ENCODE results near the gene CHRD. TPM values are rescaled to one million over a fixed set of nuclear protein-coding genes. Genes with fewer than 3 reads are reported as not detected.

Gene CHRD
- total and polyA plus RNA-seq, 9 of the 15 experiments (the other 6 are each of a cell fraction or from before 2014, with no cell fraction given): 0.11 to 1.3 (median 0.59) TPM; not detected in 3

DNA sequence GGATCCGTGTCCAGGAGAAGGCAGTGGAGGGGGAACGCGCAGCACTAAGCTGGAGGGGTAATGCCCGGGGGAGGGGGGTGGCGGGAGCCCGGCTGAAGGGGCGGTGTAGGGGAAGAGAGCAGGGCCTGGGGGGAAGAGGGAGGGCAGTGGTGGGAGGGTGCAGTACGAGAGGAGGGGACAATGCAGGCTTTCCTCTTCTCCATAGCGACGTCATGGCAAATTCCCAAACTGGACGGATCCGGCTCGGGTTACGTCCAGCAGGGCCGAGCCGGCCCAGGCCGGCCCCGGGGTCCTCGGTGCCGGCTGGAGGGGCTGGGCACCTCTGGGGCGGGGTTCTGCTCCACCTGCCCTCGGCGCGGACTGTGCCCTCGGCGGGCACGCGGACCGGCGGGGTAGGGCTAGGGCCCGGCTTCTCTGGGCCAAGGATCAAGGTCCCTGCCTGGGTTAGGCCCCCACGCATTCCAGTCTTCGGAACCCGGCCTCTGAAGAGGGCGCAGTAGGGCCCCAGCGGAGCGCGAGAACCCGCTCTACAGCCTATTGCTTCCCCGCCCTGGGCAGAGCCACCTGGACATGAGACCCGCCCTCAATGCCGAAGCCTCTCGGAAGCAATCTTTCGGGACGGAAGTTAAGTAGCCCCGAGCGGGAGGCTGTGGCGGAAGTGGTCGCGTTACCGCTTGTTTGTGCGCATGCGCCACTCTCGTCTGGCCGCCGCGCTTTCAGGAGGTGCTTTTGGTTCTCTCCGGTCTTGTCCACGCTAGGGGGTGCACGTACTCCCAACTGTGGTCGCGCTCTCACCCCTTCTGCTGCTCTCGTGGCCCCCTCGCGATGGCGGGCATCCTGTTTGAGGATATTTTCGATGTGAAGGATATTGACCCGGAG lies 16.9 kb upstream of the CHRD start (continued):
- TF ChIP-seq, protein P1, sequence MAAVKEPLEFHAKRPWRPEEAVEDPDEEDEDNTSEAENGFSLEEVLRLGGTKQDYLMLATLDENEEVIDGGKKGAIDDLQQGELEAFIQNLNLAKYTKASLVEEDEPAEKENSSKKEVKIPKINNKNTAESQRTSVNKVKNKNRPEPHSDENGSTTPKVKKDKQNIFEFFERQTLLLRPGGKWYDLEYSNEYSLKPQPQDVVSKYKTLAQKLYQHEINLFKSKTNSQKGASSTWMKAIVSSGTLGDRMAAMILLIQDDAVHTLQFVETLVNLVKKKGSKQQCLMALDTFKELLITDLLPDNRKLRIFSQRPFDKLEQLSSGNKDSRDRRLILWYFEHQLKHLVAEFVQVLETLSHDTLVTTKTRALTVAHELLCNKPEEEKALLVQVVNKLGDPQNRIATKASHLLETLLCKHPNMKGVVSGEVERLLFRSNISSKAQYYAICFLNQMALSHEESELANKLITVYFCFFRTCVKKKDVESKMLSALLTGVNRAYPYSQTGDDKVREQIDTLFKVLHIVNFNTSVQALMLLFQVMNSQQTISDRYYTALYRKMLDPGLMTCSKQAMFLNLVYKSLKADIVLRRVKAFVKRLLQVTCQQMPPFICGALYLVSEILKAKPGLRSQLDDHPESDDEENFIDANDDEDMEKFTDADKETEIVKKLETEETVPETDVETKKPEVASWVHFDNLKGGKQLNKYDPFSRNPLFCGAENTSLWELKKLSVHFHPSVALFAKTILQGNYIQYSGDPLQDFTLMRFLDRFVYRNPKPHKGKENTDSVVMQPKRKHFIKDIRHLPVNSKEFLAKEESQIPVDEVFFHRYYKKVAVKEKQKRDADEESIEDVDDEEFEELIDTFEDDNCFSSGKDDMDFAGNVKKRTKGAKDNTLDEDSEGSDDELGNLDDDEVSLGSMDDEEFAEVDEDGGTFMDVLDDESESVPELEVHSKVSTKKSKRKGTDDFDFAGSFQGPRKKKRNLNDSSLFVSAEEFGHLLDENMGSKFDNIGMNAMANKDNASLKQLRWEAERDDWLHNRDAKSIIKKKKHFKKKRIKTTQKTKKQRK (IDR thresholded peaks at IDR 0.05; ENCODE audit: borderline replicate concordance, low read depth, low read length): no peak
- no peak for TF ChIP-seq CHD4 (IDR thresholded peaks at IDR 0.05; ENCODE audit: insufficient read depth, insufficient replicate concordance, low read depth, low read length, poor library complexity, severe bottlenecking)
- TF ChIP-seq, protein P2, sequence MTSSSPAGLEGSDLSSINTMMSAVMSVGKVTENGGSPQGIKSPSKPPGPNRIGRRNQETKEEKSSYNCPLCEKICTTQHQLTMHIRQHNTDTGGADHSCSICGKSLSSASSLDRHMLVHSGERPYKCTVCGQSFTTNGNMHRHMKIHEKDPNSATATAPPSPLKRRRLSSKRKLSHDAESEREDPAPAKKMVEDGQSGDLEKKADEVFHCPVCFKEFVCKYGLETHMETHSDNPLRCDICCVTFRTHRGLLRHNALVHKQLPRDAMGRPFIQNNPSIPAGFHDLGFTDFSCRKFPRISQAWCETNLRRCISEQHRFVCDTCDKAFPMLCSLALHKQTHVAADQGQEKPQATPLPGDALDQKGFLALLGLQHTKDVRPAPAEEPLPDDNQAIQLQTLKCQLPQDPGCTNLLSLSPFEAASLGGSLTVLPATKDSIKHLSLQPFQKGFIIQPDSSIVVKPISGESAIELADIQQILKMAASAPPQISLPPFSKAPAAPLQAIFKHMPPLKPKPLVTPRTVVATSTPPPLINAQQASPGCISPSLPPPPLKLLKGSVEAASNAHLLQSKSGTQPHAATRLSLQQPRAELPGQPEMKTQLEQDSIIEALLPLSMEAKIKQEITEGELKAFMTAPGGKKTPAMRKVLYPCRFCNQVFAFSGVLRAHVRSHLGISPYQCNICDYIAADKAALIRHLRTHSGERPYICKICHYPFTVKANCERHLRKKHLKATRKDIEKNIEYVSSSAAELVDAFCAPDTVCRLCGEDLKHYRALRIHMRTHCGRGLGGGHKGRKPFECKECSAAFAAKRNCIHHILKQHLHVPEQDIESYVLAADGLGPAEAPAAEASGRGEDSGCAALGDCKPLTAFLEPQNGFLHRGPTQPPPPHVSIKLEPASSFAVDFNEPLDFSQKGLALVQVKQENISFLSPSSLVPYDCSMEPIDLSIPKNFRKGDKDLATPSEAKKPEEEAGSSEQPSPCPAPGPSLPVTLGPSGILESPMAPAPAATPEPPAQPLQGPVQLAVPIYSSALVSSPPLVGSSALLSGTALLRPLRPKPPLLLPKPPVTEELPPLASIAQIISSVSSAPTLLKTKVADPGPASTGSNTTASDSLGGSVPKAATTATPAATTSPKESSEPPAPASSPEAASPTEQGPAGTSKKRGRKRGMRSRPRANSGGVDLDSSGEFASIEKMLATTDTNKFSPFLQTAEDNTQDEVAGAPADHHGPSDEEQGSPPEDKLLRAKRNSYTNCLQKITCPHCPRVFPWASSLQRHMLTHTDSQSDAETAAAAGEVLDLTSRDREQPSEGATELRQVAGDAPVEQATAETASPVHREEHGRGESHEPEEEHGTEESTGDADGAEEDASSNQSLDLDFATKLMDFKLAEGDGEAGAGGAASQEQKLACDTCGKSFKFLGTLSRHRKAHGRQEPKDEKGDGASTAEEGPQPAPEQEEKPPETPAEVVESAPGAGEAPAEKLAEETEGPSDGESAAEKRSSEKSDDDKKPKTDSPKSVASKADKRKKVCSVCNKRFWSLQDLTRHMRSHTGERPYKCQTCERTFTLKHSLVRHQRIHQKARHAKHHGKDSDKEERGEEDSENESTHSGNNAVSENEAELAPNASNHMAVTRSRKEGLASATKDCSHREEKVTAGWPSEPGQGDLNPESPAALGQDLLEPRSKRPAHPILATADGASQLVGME (CRISPR knock-in tag; IDR thresholded peaks at IDR 0.05): no peak
- TF ChIP-seq, protein P3, sequence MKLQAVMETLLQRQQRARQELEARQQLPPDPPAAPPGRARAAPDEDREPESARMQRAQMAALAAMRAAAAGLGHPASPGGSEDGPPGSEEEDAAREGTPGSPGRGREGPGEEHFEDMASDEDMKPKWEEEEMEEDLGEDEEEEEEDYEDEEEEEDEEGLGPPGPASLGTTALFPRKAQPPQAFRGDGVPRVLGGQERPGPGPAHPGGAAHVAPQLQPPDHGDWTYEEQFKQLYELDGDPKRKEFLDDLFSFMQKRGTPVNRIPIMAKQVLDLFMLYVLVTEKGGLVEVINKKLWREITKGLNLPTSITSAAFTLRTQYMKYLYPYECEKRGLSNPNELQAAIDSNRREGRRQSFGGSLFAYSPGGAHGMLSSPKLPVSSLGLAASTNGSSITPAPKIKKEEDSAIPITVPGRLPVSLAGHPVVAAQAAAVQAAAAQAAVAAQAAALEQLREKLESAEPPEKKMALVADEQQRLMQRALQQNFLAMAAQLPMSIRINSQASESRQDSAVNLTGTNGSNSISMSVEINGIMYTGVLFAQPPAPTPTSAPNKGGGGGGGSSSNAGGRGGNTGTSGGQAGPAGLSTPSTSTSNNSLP (IDR thresholded peaks at IDR 0.05; ENCODE audit: borderline replicate concordance, low read depth, low read length): no peak
- TF ChIP-seq ZNF212 (CRISPR knock-in tag; IDR thresholded peaks at IDR 0.05): no peak
- TF ChIP-seq YBX1 (IDR thresholded peaks at IDR 0.05): no peak
- 0 out of 2 replicates have a peak, but pooled peaks have one; percentile 1 for TF ChIP-seq TCFL5 (CRISPR knock-in tag; conservative IDR thresholded peaks at IDR 0.05)
- TF ChIP-seq, protein P4, sequence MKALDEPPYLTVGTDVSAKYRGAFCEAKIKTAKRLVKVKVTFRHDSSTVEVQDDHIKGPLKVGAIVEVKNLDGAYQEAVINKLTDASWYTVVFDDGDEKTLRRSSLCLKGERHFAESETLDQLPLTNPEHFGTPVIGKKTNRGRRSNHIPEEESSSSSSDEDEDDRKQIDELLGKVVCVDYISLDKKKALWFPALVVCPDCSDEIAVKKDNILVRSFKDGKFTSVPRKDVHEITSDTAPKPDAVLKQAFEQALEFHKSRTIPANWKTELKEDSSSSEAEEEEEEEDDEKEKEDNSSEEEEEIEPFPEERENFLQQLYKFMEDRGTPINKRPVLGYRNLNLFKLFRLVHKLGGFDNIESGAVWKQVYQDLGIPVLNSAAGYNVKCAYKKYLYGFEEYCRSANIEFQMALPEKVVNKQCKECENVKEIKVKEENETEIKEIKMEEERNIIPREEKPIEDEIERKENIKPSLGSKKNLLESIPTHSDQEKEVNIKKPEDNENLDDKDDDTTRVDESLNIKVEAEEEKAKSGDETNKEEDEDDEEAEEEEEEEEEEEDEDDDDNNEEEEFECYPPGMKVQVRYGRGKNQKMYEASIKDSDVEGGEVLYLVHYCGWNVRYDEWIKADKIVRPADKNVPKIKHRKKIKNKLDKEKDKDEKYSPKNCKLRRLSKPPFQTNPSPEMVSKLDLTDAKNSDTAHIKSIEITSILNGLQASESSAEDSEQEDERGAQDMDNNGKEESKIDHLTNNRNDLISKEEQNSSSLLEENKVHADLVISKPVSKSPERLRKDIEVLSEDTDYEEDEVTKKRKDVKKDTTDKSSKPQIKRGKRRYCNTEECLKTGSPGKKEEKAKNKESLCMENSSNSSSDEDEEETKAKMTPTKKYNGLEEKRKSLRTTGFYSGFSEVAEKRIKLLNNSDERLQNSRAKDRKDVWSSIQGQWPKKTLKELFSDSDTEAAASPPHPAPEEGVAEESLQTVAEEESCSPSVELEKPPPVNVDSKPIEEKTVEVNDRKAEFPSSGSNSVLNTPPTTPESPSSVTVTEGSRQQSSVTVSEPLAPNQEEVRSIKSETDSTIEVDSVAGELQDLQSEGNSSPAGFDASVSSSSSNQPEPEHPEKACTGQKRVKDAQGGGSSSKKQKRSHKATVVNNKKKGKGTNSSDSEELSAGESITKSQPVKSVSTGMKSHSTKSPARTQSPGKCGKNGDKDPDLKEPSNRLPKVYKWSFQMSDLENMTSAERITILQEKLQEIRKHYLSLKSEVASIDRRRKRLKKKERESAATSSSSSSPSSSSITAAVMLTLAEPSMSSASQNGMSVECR (CRISPR knock-in tag; IDR thresholded peaks at IDR 0.05): no peak

Data from K562 (cell line).